ENCODE results near the gene MYH6.

DNA sequence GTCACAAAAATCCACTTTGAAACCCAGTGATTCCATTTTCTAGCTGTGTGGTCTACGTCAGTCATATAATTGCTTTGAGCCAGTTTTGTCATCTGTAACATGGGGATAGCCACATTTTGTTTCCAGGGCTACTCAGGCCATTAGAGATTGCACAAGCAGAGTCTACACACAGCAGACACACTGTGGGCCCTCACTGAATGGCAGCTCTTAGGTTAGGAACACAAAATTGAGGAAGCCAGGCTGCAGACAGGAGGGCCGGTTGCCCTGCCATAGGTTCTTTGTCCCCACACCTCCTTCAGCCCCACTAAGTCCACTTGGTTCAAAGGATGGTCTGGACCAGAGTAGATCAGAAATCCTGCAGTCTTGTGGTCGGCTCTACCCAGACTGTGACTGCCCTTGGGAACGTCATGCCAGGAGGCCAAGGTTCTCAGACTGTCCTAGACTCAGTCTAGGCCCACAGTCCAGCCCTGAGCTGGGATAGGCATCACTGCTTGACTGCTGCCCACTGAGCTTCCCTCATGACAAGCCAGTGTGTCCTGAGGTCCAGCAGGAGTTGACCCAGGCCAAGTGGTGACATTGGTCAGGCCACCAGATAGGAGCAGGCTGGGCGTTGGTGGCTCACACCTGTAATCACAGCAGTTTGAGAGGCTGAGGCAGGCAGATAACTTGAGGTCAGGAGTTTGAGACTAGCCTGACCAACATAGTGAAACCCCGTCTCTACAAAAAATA lies 31.2 kb upstream of the MYH6 start:
- TF ChIP-seq CTCF (conservative IDR thresholded peaks at IDR 0.05 in 1 of 2, IDR thresholded peaks at IDR 0.05 in 1 of 2; ENCODE audit: extremely low read depth in 1 of 2, insufficient read depth in 1 of 2, low read depth in 1 of 2, low read length in 2 of 2) (no peak), EZH2 (IDR thresholded peaks at IDR 0.05; ENCODE audit: borderline replicate concordance, low read length) (no peak)
